ENCODE results near the gene NFE2L2.
A peak's percentile ranks its signal among the peaks of the same experiment; 100 is the strongest.
"Not testable (repeated sequence)": the region's sequence is repeated elsewhere in the genome, so short reads cannot be mapped to it uniquely, and the experiment has no call there.

NFE2L2 gene

GRCh38 chr2:177234267-177234666 is 30.3 kb downstream of the NFE2L2 start:
- DNase-seq (ENCODE audit: low spot score) = no peak

GRCh38 chr2:177232098-177232704 is 32.3 kb downstream of the NFE2L2 start:
- no peak for DNase-seq (ENCODE audit: low spot score)

DNA sequence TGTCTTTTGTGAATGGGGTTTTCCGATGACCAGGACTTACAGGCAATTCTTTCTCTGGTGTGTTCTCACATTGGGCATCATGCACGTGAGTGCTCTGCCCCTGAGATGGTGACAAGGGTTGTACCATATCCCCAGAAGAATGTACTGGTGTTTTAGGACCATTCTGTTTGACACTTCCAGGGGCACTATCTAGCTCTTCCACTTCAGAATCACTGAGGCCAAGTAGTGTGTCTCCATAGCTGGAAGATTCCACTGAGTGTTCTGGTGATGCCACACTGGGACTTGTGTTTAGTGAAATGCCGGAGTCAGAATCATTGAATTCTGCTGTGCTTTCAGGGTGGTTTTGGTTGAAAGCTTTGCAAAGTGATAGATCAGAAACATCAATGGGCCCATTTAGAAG is 33.3 kb downstream of the NFE2L2 start:
- no peak for DNase-seq (ENCODE audit: low spot score)

- no peak for DNase-seq (ENCODE audit: low spot score)
Measured at GRCh38 chr2:177229442-177230242, 34.9 kb downstream of the NFE2L2 start.

DNA sequence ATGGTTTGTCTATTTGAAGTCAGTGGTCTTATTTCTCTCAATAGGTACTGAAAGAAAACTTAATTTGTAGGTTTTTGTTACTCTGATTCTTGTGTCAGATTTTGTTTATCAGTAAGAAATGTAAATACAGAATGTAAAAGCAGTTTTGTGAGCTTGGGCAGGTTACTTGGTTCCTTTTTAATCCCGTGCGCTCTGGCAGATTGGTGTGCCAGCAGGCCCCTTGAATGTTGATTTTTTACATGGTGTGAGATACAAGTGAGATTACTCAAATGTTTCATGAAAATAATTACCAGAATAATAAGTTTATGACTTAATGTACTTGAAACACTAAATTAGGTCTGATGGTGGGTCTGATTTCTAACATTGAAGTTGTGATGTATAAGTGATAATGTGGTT is 38.6 kb downstream of the NFE2L2 start:
- no peak for DNase-seq (ENCODE audit: low spot score)

DNA sequence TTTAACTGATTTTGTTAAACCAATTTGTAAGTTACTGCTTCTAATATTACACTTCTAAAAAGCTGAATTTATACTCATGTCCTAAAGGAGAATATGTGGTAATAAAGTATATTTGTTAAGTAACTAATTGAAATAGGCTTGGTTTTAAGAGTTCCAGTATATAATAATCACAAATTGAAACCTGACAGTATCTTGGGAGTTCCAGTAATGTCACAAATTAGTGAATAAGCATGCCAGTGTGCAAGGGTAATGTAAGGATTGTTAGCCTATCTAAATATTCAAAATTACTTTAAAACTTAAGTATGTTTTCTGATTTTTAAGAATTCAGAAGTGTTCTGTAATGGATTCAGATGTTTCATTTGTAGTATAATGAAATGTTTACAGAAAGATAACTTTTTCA is 41.1 kb downstream of the NFE2L2 start:
- DNase-seq (ENCODE audit: low spot score) = not testable (repeated sequence)

DNA sequence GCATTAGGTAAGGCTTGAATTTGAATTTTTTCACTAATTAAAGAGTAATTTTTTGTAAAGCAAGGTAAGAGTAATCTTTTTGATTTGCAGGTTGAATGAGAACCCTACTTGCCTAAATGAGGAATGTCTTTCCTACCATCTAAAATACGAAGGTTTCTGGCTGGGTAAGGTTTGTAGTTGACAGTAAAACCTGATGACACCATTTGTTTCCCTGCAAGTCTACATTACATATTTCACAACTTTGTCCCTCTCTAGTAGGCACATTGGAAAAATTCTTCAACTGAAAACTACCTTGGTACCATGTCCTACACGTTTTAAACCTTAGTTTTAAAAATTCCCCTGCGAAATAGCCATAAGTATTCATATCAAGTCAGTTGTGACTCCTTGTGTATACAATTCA is 42.6 kb downstream of the NFE2L2 start:
- DNase-seq (ENCODE audit: low spot score) = no peak

DNA sequence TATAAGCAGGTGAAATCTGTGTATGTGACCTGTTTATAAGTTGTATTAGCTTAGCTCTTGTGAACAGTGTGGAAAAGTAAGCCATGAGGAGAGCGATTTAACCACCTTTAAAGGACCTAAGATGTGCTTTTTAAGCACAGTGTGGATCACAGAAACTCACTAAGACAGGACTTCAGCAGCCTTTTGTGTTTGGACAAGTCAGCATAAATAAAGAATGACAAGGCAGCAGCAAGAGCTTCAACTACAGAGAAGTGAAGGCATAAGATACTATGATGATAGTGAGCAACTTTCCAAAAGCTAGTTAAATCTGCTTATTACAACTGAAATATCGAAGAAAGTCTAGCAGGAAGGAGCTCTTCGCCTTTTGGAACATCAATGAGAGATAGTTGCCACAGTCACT is 43.0 kb downstream of the NFE2L2 start:
- no peak for DNase-seq (ENCODE audit: low spot score)

GRCh38 chr2:177219787-177220186 is 44.7 kb downstream of the NFE2L2 start:
- DNase-seq (ENCODE audit: low spot score) = not testable (repeated sequence)

GRCh38 chr2:177217247-177217843 is 47.2 kb downstream of the NFE2L2 start:
- DNase-seq (ENCODE audit: low spot score) = no peak

GRCh38 chr2:177212891-177213856 is 51.4 kb downstream of the NFE2L2 start:
- peak; percentile 90 for DNase-seq (ENCODE audit: low spot score)

- peak; percentile 99 for DNase-seq (ENCODE audit: low spot score)
Measured at GRCh38 chr2:177212106-177212890, 52.2 kb downstream of the NFE2L2 start, which contains the start of gene HNRNPA3. HNRNPA3 (plus strand) TSS chr2:177212794; CDS start chr2:177212800, 6 bp downstream.

DNA sequence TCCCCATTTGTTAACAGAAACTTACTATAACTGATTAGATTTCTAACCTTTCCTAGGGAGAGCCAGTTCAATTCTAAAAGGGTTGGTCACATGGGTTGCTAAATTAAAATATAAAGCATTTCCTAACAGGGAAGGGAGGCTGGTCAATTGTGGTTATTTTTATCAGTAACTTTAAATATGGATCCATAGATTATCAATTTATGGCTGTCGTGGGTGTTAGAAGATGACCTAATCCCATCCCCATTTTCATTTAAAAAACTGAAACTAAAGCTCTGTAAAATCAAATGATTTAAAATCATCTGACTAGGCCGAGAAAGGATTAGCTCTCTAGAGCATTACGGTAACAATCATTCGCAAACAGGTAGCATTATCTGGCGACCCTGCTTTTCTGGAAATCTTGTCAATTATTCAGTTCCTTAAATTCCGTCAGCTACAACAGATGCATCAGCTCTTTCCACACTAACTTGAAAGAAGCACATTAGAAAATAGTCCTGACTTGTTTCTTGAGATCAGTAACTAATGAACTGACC is 52.9 kb downstream of the NFE2L2 start:
- no peak for DNase-seq (ENCODE audit: low spot score)

DNA sequence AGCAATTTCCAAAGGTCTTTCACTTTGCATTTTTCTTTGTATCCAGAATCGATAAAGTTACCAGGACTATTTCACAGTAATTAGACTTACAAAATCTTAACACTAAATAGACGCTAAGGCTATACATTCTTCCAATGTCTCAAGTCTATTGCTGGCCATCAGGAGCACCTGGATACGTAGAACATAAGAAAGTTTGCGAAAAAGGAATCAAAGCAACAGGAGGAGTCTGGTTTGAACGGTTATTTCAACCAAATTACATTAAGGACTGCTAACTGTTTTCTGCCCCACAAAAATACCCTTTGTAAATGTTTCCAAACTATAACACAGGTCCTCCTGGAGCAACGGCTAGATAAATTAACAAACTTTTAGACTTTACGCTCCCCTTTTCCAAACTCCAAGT is 53.4 kb downstream of the NFE2L2 start:
- no peak for DNase-seq (ENCODE audit: low spot score)

DNA sequence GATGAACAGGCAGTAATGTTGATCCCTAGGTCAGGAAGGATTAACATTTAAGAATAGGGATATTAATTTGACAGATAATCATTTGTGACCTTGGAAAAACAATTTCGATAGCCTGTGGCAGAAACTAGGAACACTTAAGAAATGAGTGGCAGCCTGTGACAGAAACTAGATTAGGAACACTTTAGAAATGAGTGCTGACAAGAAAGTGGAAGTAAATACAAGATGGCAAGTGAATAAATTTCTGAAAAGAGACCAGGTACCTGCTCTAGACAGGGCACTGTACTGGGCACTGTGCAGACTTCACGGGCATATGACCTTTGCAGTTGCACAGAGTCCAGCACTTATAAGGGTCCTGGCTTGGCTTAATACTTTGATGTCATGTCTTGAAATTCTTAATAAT is 57.4 kb downstream of the NFE2L2 start:
- DNase-seq (ENCODE audit: low spot score) = no peak

DNA sequence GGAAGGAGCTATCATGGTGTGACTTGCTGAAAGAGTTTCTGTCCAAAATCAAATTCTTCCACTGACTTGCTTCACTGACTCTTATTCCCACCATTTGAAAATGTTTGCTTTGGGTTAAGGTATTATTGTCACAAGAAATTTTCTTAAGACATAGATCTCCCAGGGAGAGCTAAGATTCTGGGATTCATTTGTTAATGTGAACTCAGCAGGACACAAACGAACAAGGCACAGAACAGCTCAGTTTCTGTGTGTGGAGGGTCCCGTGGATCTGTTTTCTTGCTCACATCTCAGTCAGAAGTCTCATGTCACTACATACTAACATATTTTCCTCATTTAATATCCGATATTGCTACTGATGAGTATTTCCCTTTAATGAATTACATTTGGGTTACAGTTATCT is 60.1 kb downstream of the NFE2L2 start:
- DNase-seq (ENCODE audit: low spot score) = no peak

DNA sequence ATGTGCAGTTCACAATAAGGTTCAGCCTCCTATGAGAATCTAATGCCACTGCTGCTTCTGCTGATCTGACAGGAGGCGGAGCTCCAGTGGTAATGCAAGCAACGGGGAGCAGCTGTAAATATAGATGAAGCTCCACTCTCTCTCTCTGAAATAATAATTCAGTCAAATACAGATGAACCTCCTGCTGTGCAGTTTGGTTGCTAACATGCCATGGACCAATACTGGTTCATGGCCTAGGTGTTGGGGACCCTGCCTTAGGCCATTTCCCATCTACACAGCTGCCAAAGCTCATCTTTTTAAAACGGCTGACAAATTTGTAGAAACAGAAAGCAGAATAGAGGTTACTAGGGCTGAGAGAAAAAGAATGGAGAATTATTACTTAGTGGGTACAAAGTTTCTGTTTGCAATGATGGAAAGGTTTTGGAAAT is 62.6 kb downstream of the NFE2L2 start:
- no peak for DNase-seq (ENCODE audit: low spot score)

DNA sequence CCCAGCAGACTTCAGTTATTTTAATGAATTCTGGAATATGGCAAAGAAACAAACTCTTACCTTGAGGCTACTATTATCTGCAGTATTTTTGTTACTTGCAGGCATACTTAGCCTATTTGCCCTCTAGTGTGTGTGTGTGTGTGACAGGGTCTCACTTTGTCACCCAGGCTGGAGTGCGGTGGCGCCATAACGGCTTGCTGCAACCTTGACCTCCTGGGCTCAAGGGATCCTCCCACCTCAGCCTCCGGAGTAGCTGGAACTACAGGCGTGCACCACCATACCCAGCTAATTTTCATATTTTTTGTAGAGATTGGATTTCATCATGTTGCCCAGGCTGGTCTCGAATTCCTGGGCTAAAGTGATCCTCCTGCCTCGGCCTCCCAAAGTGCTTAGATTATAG is 64.1 kb downstream of the NFE2L2 start:
- not testable (repeated sequence) for DNase-seq (ENCODE audit: low spot score)

DNA sequence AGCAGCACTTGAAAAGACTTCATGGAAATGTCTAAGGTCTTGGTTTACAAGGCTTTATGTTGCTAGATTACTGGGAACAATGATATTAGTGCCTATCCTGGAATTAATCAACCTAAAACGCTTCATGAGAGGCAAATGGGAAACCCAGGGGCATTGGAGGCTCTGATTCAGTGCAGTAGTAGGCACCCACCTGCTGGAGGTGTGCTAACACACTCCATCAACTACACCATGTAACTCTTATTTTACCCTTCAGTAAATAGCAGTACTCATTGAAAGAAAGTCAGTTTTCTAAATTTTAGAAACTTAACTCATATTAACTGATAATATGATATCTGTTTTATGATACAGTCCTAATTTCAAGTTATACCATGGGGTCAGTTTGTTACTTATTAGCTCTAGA is 69.3 kb downstream of the NFE2L2 start:
- DNase-seq (ENCODE audit: low spot score) = no peak

GRCh38 chr2:177193240-177193639 is 71.3 kb downstream of the NFE2L2 start:
- DNase-seq (ENCODE audit: low spot score) = no peak

DNA sequence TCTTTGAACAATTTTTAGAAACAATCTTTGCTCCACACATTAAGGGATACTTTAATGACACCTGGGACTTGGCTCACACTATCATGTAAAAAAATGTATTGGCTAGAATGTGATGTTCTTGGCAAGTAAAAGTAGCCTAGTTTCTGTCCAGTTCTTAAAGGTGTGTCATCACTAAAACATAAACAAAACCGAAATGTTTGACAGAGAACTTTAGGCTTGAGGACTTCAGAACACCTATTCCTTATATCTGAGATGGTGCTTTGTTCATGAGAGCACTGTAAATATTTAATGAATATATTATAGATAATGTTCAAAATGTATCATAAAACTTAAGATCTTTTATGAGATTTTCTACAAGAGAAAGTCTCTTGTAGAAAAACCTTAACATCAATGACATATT is 71.7 kb downstream of the NFE2L2 start:
- no peak for DNase-seq (ENCODE audit: low spot score)

Data from CD4-positive, alpha-beta T cell treated with Interleukin-15 for 4 hours (primary cell).